Measurements from ENCODE around the gene HAPSTR1. TPM values are rescaled to one million over a fixed set of nuclear protein-coding genes. Genes with fewer than 3 reads are reported as not detected.

The HAPSTR1 gene
- total and polyA plus RNA-seq, 2 donors (not counting 3 experiments of a cell fraction or from before 2014, with no cell fraction given), result 15.7 to 63.7 TPM

- no TSS peak for BruUV-seq (replicated peaks)
- ChIA-PET POLR2A (no interaction called here), CTCF (no interaction called here)
- no peak for DNase-seq (ENCODE audit: low read depth, low spot score)
- H3K27ac ChIP-seq (ENCODE audit: insufficient read depth, low read depth, low read length), result no peak overlapping the region
- no peak overlapping the region for H3K4me3 ChIP-seq (replicated peaks in 1 of 3; ENCODE audit: insufficient read depth in 1 of 3, low read depth in 1 of 3, low read length in 3 of 3)
- no peak overlapping the region for H3K9ac ChIP-seq (replicated peaks; ENCODE audit: extremely low read depth, insufficient read depth, low read length)
- intact Hi-C loops (cut with micrococcal nuclease) (no loop called here), dilution Hi-C loops (cut with MboI; ENCODE audit: extremely low pct_ligation_motif_present, low sequenced_read_pairs) (no loop called here)
- H3K36me3 ChIP-seq (ENCODE audit: control insufficient read depth in 2 of 2, extremely low read depth in 1 of 2, insufficient read depth in 2 of 2, low read length in 2 of 2), result peaks cover 7 to 10% of the 10 kb centered on the region in 2 experiments
- peaks cover 4% of the 10 kb centered on the region for H4K20me1 ChIP-seq (replicated peaks; ENCODE audit: control insufficient read depth, extremely low read depth, insufficient read depth, low read length)
- H3K4me1 ChIP-seq (ENCODE audit: control insufficient read depth, extremely low read depth, insufficient read depth, low read length), result peaks cover 16% of the 10 kb centered on the region
- no peaks in the 10 kb centered on the region for H3K9me3 ChIP-seq (replicated peaks; ENCODE audit: control insufficient read depth, insufficient read depth, low read length)
- H2AFZ ChIP-seq (ENCODE audit: low read depth, low read length), result no peak overlapping the region
- TF ChIP-seq GATA2 (IDR thresholded peaks at IDR 0.05; ENCODE audit: insufficient read depth, insufficient read length, low read depth, low read length) (no peak), EZH2 (IDR thresholded peaks at IDR 0.05; ENCODE audit: borderline replicate concordance, low read depth, low read length, severe bottlenecking) (no peak), FOS (IDR thresholded peaks at IDR 0.05; ENCODE audit: borderline replicate concordance, insufficient read depth, low read length) (no peak), JUN (IDR thresholded peaks at IDR 0.05; ENCODE audit: borderline replicate concordance, insufficient read depth, insufficient read length, low read depth) (no peak), POLR2AphosphoS5 (IDR thresholded peaks at IDR 0.05; ENCODE audit: insufficient read depth, low read depth, low read length) (no peak), MAX (IDR thresholded peaks at IDR 0.05; ENCODE audit: insufficient read depth, insufficient read length) (no peak), MYC (IDR thresholded peaks at IDR 0.05; ENCODE audit: low read depth, low read length) (no peak), POLR2A (IDR thresholded peaks at IDR 0.05; ENCODE audit: low read depth, low read length) (no peak), CTCF (IDR thresholded peaks at IDR 0.05; ENCODE audit: extremely low read depth in 1 of 2, insufficient read depth in 1 of 2, low read depth in 1 of 2, low read length in 2 of 2) (no peak)
- H3K27me3 ChIP-seq (ENCODE audit: control insufficient read depth in 2 of 2, insufficient read depth in 2 of 2, low read length in 2 of 2), result no peaks in the 10 kb centered on the region
- peaks cover 49% of the 10 kb centered on the region for H3K79me2 ChIP-seq (ENCODE audit: control insufficient read depth, insufficient read depth, low read length)
- no peaks in the 10 kb centered on the region for H3K9me1 ChIP-seq (replicated peaks; ENCODE audit: control insufficient read depth, extremely low read depth, insufficient read depth, low read length)
- FAIRE-seq, result no peak
- H3K4me2 ChIP-seq (ENCODE audit: insufficient read depth, low read length), result no peak overlapping the region
These were observed 32.0 kb downstream of the HAPSTR1 start for GRCh38 chr16:9123401-9123800.
